ENCODE results near the gene ARHGAP30.

- TF ChIP-seq CTCF (IDR thresholded peaks at IDR 0.05) (no peak), POLR2A (IDR thresholded peaks at IDR 0.05) (no peak)
Measured at GRCh38 chr1:161091796-161092507, 22.3 kb upstream of the ARHGAP30 start.
